Measurements from ENCODE around the gene BCAS3.

The BCAS3 gene

GRCh38 chr17:61249649-61250299 is 572.1 kb downstream of the BCAS3 start:
- FAIRE-seq = no peak
- no peak for DNase-seq (ENCODE audit: insufficient read length)
- TF ChIP-seq POLR2A (IDR thresholded peaks at IDR 0.05; ENCODE audit: low read depth, low read length) (no peak), POLR2AphosphoS5 (IDR thresholded peaks at IDR 0.05; ENCODE audit: low read depth, low read length) (no peak), TAF1 (IDR thresholded peaks at IDR 0.05; ENCODE audit: borderline replicate concordance, low read depth, low read length) (no peak)

- DNase-seq (ENCODE audit: insufficient read length) = no peak
- FAIRE-seq = no peak
These were observed 572.8 kb downstream of the BCAS3 start for GRCh38 chr17:61250335-61250890.

GRCh38 chr17:61251939-61252865 is 574.6 kb downstream of the BCAS3 start:
- FAIRE-seq = no peak
- TF ChIP-seq POLR2AphosphoS5 (IDR thresholded peaks at IDR 0.05; ENCODE audit: low read depth, low read length) = no peak
- no peak for TF ChIP-seq TAF1 (IDR thresholded peaks at IDR 0.05; ENCODE audit: borderline replicate concordance, low read depth, low read length)
- TF ChIP-seq POLR2A (IDR thresholded peaks at IDR 0.05; ENCODE audit: low read depth, low read length) = no peak
- DNase-seq (ENCODE audit: insufficient read length) = no peak

More at GRCh38 chr17:61250335-61250890, 572.8 kb downstream of the BCAS3 start:
- TF ChIP-seq POLR2A (IDR thresholded peaks at IDR 0.05; ENCODE audit: low read depth, low read length) (no peak), POLR2AphosphoS5 (IDR thresholded peaks at IDR 0.05; ENCODE audit: low read depth, low read length) (no peak)

GRCh38 chr17:61253362-61253761 is 575.7 kb downstream of the BCAS3 start:
- DNase-seq (ENCODE audit: insufficient read length) = no peak
- no peak for FAIRE-seq
- TF ChIP-seq POLR2A (IDR thresholded peaks at IDR 0.05; ENCODE audit: low read depth, low read length) (no peak), POLR2AphosphoS5 (IDR thresholded peaks at IDR 0.05; ENCODE audit: low read depth, low read length) (no peak), TAF1 (IDR thresholded peaks at IDR 0.05; ENCODE audit: borderline replicate concordance, low read depth, low read length) (no peak)

GRCh38 chr17:61253937-61254574 is 576.4 kb downstream of the BCAS3 start:
- no peak for FAIRE-seq
- no peak for DNase-seq (ENCODE audit: insufficient read length)
- TF ChIP-seq POLR2AphosphoS5 (IDR thresholded peaks at IDR 0.05; ENCODE audit: low read depth, low read length) = no peak
- no peak for TF ChIP-seq POLR2A (IDR thresholded peaks at IDR 0.05; ENCODE audit: low read depth, low read length)

GRCh38 chr17:61254904-61255303 is 577.3 kb downstream of the BCAS3 start:
- no peak for FAIRE-seq
- TF ChIP-seq TAF1 (IDR thresholded peaks at IDR 0.05; ENCODE audit: borderline replicate concordance, low read depth, low read length) (no peak), POLR2AphosphoS5 (IDR thresholded peaks at IDR 0.05; ENCODE audit: low read depth, low read length) (no peak), POLR2A (IDR thresholded peaks at IDR 0.05; ENCODE audit: low read depth, low read length) (no peak)

GRCh38 chr17:61255647-61256046 is 578.0 kb downstream of the BCAS3 start:
- TF ChIP-seq POLR2AphosphoS5 (IDR thresholded peaks at IDR 0.05; ENCODE audit: low read depth, low read length) = no peak
- TF ChIP-seq POLR2A (IDR thresholded peaks at IDR 0.05; ENCODE audit: low read depth, low read length) = no peak
- TF ChIP-seq TAF1 (IDR thresholded peaks at IDR 0.05; ENCODE audit: borderline replicate concordance, low read depth, low read length) = no peak
- FAIRE-seq (no peak), DNase-seq (ENCODE audit: insufficient read length) (no peak)

More at GRCh38 chr17:61254904-61255303, 577.3 kb downstream of the BCAS3 start:
- no peak for DNase-seq (ENCODE audit: insufficient read length)

GRCh38 chr17:61259360-61259759 is 581.7 kb downstream of the BCAS3 start:
- FAIRE-seq = no peak
- TF ChIP-seq TAF1 (IDR thresholded peaks at IDR 0.05; ENCODE audit: borderline replicate concordance, low read depth, low read length) (no peak), POLR2AphosphoS5 (IDR thresholded peaks at IDR 0.05; ENCODE audit: low read depth, low read length) (no peak), POLR2A (IDR thresholded peaks at IDR 0.05; ENCODE audit: low read depth, low read length) (no peak)
- no peak for DNase-seq (ENCODE audit: insufficient read length)

GRCh38 chr17:61260071-61260797 is 582.6 kb downstream of the BCAS3 start:
- no peak for FAIRE-seq
- no peak for TF ChIP-seq POLR2A (IDR thresholded peaks at IDR 0.05; ENCODE audit: low read depth, low read length)
- TF ChIP-seq TAF1 (IDR thresholded peaks at IDR 0.05; ENCODE audit: borderline replicate concordance, low read depth, low read length) = no peak
- no peak for TF ChIP-seq POLR2AphosphoS5 (IDR thresholded peaks at IDR 0.05; ENCODE audit: low read depth, low read length)
- no peak for DNase-seq (ENCODE audit: insufficient read length)

GRCh38 chr17:61261001-61261637 is 583.5 kb downstream of the BCAS3 start:
- DNase-seq (ENCODE audit: insufficient read length) (no peak), FAIRE-seq (no peak)
- TF ChIP-seq POLR2AphosphoS5 (IDR thresholded peaks at IDR 0.05; ENCODE audit: low read depth, low read length) (no peak), TAF1 (IDR thresholded peaks at IDR 0.05; ENCODE audit: borderline replicate concordance, low read depth, low read length) (no peak), POLR2A (IDR thresholded peaks at IDR 0.05; ENCODE audit: low read depth, low read length) (no peak)
